Activated naive CD8-positive, alpha-beta T cell treated with anti-CD3 and anti-CD28 coated beads, Interleukin-2, amount 10 ng/mL, durations not matched to agents 7 days and 5 days (primary cell): ENCODE data around the gene GDPD1. TPM values are rescaled to one million over a fixed set of nuclear protein-coding genes. Genes with fewer than 3 reads are reported as not detected.
"Not testable (repeated sequence)": the region's sequence is repeated elsewhere in the genome, so short reads cannot be mapped to it uniquely, and the experiment has no call there.

ENCODE experiments used
- ATAC-seq: fragments of 150-1000 bp; cut with Tn5 transposase; one replicate; pipeline ENCODE4 v1.10.0; 2021; ENCODE audit warnings: low read depth, moderate library complexity
- POLR2A ChIA-PET: fragments of 350-600 bp; sonication (Branson Sonifier 250); formaldehyde crosslinking; loops from one replicate; lab custom pipeline; 2021; ENCODE audit warnings: antibody characterized with exemption; lab: Charles Lee
- DNase-seq: peaks from one replicate; pipeline ENCODE4 v3.0.0; 2021
- H3K27ac Mint-ChIP-seq: one replicate; pipeline ENCODE4 v1.8.0; 2022; ENCODE audit warnings: mild to moderate bottlenecking, mixed read lengths
- H3K27me3 Mint-ChIP-seq: one replicate; pipeline ENCODE4 v1.8.0; 2022; ENCODE audit warnings: mild to moderate bottlenecking, moderate library complexity, mixed read lengths
- H3K36me3 Mint-ChIP-seq: one replicate; pipeline ENCODE4 v1.8.0; 2021; ENCODE audit warnings: mild to moderate bottlenecking, mixed read lengths
- H3K4me1 Mint-ChIP-seq: one replicate; pipeline ENCODE4 v1.8.0; 2021; ENCODE audit warnings: mixed read lengths
- H3K4me3 Mint-ChIP-seq: one replicate; pipeline ENCODE4 v1.8.0; 2022; ENCODE audit warnings: mild to moderate bottlenecking, moderate library complexity, mixed read lengths
- H3K9me3 Mint-ChIP-seq: one replicate; pipeline ENCODE4 v1.8.0; 2021; ENCODE audit warnings: mixed read lengths
- total RNA-seq, 2 experiments: library from RNA; stranded (reverse); gene quantifications; one replicate each; pipeline ENCODE4 v1.2.3, GENCODE V29; 2021

GDPD1 gene
- total RNA-seq, 2 experiments from 2014 or later = 2.7 to 3.5 TPM

GRCh38 chr17:59267776-59268175 lies 47.5 kb downstream of the GDPD1 start:
- DNase-seq = no peak
- Mint-ChIP-seq H3K4me3 (no peak overlapping the region), H3K4me1 (no peaks in the 10 kb centered on the region), H3K9me3 (no peaks in the 10 kb centered on the region), H3K27me3 (no peaks in the 10 kb centered on the region), H3K36me3 (no peaks in the 10 kb centered on the region), H3K27ac (no peak overlapping the region)
- ATAC-seq = no peak
- POLR2A ChIA-PET = no interaction called here

- POLR2A ChIA-PET = no interaction called here
- Mint-ChIP-seq H3K36me3 (no peaks in the 10 kb centered on the region), H3K4me1 (peaks cover 3% of the 10 kb centered on the region), H3K4me3 (no peak overlapping the region), H3K27me3 (peaks cover 2% of the 10 kb centered on the region), H3K27ac (no peak overlapping the region), H3K9me3 (no peaks in the 10 kb centered on the region)
- DNase-seq (no peak), ATAC-seq (no peak)
Observed at GRCh38 chr17:59275618-59276017, 55.3 kb downstream of the GDPD1 start.

GRCh38 chr17:59277031-59277430 lies 56.7 kb downstream of the GDPD1 start:
- no peak overlapping the region for H3K27ac Mint-ChIP-seq
- H3K36me3 Mint-ChIP-seq = no peaks in the 10 kb centered on the region
- peaks cover 3% of the 10 kb centered on the region for H3K4me1 Mint-ChIP-seq
- DNase-seq (no peak), ATAC-seq (no peak)
- H3K4me3 Mint-ChIP-seq = no peak overlapping the region
- H3K9me3 Mint-ChIP-seq = no peaks in the 10 kb centered on the region
- peaks cover 2% of the 10 kb centered on the region for H3K27me3 Mint-ChIP-seq
- POLR2A ChIA-PET = no interaction called here

- Mint-ChIP-seq H3K4me1 (peaks cover 3% of the 10 kb centered on the region), H3K4me3 (no peak overlapping the region), H3K27ac (no peak overlapping the region), H3K27me3 (peaks cover 2% of the 10 kb centered on the region), H3K9me3 (no peaks in the 10 kb centered on the region), H3K36me3 (no peaks in the 10 kb centered on the region)
- no peak for ATAC-seq
- POLR2A ChIA-PET = no interaction called here
- no peak for DNase-seq
Observed at GRCh38 chr17:59278406-59278805, 58.1 kb downstream of the GDPD1 start.

- Mint-ChIP-seq H3K4me3 (no peak overlapping the region), H3K36me3 (no peaks in the 10 kb centered on the region), H3K27ac (no peak overlapping the region), H3K9me3 (no peaks in the 10 kb centered on the region), H3K4me1 (peaks cover 3% of the 10 kb centered on the region), H3K27me3 (no peaks in the 10 kb centered on the region)
- POLR2A ChIA-PET = no interaction called here
- ATAC-seq (no peak), DNase-seq (no peak)
Observed at GRCh38 chr17:59284317-59284716, 64.0 kb downstream of the GDPD1 start.

- no peak overlapping the region for H3K4me3 Mint-ChIP-seq
- H3K27me3 Mint-ChIP-seq = no peaks in the 10 kb centered on the region
- no peaks in the 10 kb centered on the region for H3K9me3 Mint-ChIP-seq
- H3K27ac Mint-ChIP-seq = no peak overlapping the region
- POLR2A ChIA-PET = no interaction called here
- no peaks in the 10 kb centered on the region for H3K36me3 Mint-ChIP-seq
- ATAC-seq (no peak), DNase-seq (no peak)
- peaks cover 3% of the 10 kb centered on the region for H3K4me1 Mint-ChIP-seq
Observed at GRCh38 chr17:59287452-59287851, 67.1 kb downstream of the GDPD1 start.

- Mint-ChIP-seq H3K9me3 (no peaks in the 10 kb centered on the region), H3K4me1 (peaks cover 3% of the 10 kb centered on the region), H3K27ac (no peak overlapping the region), H3K27me3 (no peaks in the 10 kb centered on the region), H3K4me3 (no peak overlapping the region), H3K36me3 (no peaks in the 10 kb centered on the region)
- DNase-seq = no peak
- ATAC-seq = no peak
- POLR2A ChIA-PET = no interaction called here
Observed at GRCh38 chr17:59287891-59288290, 67.6 kb downstream of the GDPD1 start.

GRCh38 chr17:59289981-59290301 lies 69.6 kb downstream of the GDPD1 start:
- Mint-ChIP-seq H3K36me3 (no peaks in the 10 kb centered on the region), H3K27ac (no peak overlapping the region), H3K9me3 (no peaks in the 10 kb centered on the region), H3K27me3 (peaks cover 3% of the 10 kb centered on the region), H3K4me3 (no peak overlapping the region), H3K4me1 (peaks cover 3% of the 10 kb centered on the region)
- ATAC-seq (no peak), DNase-seq (no peak)
- POLR2A ChIA-PET = no interaction called here

- DNase-seq, POLR2A ChIA-PET, H3K27ac Mint-ChIP-seq, H3K36me3 Mint-ChIP-seq, H3K4me1 Mint-ChIP-seq, ATAC-seq, H3K4me3 Mint-ChIP-seq, H3K27me3 Mint-ChIP-seq, H3K9me3 Mint-ChIP-seq: not testable (repeated sequence)
Observed at GRCh38 chr17:59290302-59290998, 70.1 kb downstream of the GDPD1 start.

- H3K9me3 Mint-ChIP-seq = no peaks in the 10 kb centered on the region
- H3K4me3 Mint-ChIP-seq = no peak overlapping the region
- peaks cover 3% of the 10 kb centered on the region for H3K4me1 Mint-ChIP-seq
- DNase-seq = no peak
- H3K27ac Mint-ChIP-seq = no peak overlapping the region
- POLR2A ChIA-PET = no interaction called here
- peaks cover 3% of the 10 kb centered on the region for H3K27me3 Mint-ChIP-seq
- no peaks in the 10 kb centered on the region for H3K36me3 Mint-ChIP-seq
- no peak for ATAC-seq
Observed at GRCh38 chr17:59292174-59292523, 71.8 kb downstream of the GDPD1 start.

- H3K27ac Mint-ChIP-seq = no peak overlapping the region
- H3K9me3 Mint-ChIP-seq = no peaks in the 10 kb centered on the region
- DNase-seq (no peak), ATAC-seq (no peak)
- POLR2A ChIA-PET = no interaction called here
- peaks cover 6% of the 10 kb centered on the region for H3K27me3 Mint-ChIP-seq
- H3K4me3 Mint-ChIP-seq = no peak overlapping the region
- no peaks in the 10 kb centered on the region for H3K4me1 Mint-ChIP-seq
- no peaks in the 10 kb centered on the region for H3K36me3 Mint-ChIP-seq
Observed at GRCh38 chr17:59296190-59296589, 75.9 kb downstream of the GDPD1 start.

GRCh38 chr17:59298521-59298920 lies 78.2 kb downstream of the GDPD1 start:
- DNase-seq = no peak
- ATAC-seq = no peak
- Mint-ChIP-seq H3K27ac (no peak overlapping the region), H3K4me3 (no peak overlapping the region), H3K27me3 (peaks cover 9% of the 10 kb centered on the region), H3K9me3 (no peaks in the 10 kb centered on the region), H3K4me1 (no peaks in the 10 kb centered on the region), H3K36me3 (no peaks in the 10 kb centered on the region)
- POLR2A ChIA-PET = interaction anchor here (0.6 kb wide), 1 partner anchor 186 kb away, joined by 4 read pairs; no protein-coding TSS in a partner anchor

- peaks cover 10% of the 10 kb centered on the region for H3K27me3 Mint-ChIP-seq
Observed at GRCh38 chr17:59299400-59300092, 79.2 kb downstream of the GDPD1 start.

GRCh38 chr17:59300941-59301340 lies 80.6 kb downstream of the GDPD1 start:
- H3K9me3 Mint-ChIP-seq = peaks cover 2% of the 10 kb centered on the region
- no peak overlapping the region for H3K4me3 Mint-ChIP-seq
- peaks cover 13% of the 10 kb centered on the region for H3K27me3 Mint-ChIP-seq
- DNase-seq = no peak
- no peaks in the 10 kb centered on the region for H3K36me3 Mint-ChIP-seq
- no peak for ATAC-seq
- no peak overlapping the region for H3K27ac Mint-ChIP-seq
- H3K4me1 Mint-ChIP-seq = no peaks in the 10 kb centered on the region
- POLR2A ChIA-PET = no interaction called here

More at GRCh38 chr17:59299400-59300092, 79.2 kb downstream of the GDPD1 start:
- no peak overlapping the region for H3K4me3 Mint-ChIP-seq
- DNase-seq (no peak), ATAC-seq (no peak)
- POLR2A ChIA-PET = no interaction called here
- peaks cover 2% of the 10 kb centered on the region for H3K9me3 Mint-ChIP-seq
- H3K36me3 Mint-ChIP-seq = no peaks in the 10 kb centered on the region
- no peaks in the 10 kb centered on the region for H3K4me1 Mint-ChIP-seq
- no peak overlapping the region for H3K27ac Mint-ChIP-seq
